Liver (tissue), 3 donors: ENCODE data around the gene LBX1.

Source experiments
- CTCF ChIP-seq: fragments of 150-350 bp; IDR thresholded peaks from 2 replicates; pipeline ENCODE4 v1.5.1; 2017; ENCODE audit warnings: improper control_type of control experiment, low read depth, low read length; ENCODE audit not compliant: missing input control
- JUND ChIP-seq, 2 donors: IDR thresholded peaks; 2 replicates each; pipeline ENCODE4 v1.6.1; 2016; ENCODE audit warnings: antibody characterized with exemption in 2 of 2
- MAX ChIP-seq: IDR thresholded peaks from 2 replicates; pipeline ENCODE4 v1.6.1; 2016; ENCODE audit warnings: antibody characterized with exemption
- REST ChIP-seq: IDR thresholded peaks from 2 replicates; pipeline ENCODE4 v1.6.1; 2016; ENCODE audit warnings: antibody characterized with exemption, mild to moderate bottlenecking
- TAF1 ChIP-seq: conservative IDR thresholded peaks from 2 replicates; pipeline ENCODE4 v1.6.1; 2016; ENCODE audit warnings: antibody characterized with exemption, mild to moderate bottlenecking
- donor health status: healthy.
- donor health status: healthy.

- TF ChIP-seq CTCF (no peak), REST (no peak), JUND (IDR thresholded peaks at IDR 0.05) (no peak), TAF1 (no peak), MAX (no peak)
Measured at GRCh38 chr10:101231092-101231491, 1.8 kb upstream of the LBX1 start.
